GM19452 (cell line): ENCODE data around the gene NACC2.

Source experiments
- ATAC-seq: cut with Tn5 transposase; IDR thresholded peaks from one replicate; pipeline ENCODE4 v1.9.1; 2021; ENCODE audit not compliant: unreplicated experiment

The NACC2 gene

DNA sequence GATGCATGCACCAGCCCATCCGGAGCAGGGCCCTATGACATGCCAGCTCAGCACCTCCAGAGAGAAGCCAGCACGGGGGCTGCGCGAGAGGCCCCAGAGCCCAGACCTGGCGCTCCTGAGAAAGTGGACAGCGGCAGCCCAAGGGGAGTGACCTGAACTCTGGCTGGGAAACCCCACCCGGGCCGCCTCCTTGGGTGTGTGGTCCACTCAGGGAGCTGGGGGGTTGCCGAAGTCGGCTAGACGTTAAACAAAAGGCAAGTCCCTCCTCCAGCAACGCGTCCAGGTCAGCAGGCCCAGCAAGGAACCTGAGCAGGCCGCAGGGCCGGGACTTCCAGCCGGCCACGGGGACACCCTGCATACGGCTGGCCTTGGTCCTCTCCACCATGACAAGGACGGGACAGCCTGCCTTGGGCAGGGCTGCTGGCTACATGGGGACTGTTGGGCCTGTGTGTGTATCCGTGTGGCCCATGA is 35.7 kb downstream of the NACC2 start:
- no peak for ATAC-seq

DNA sequence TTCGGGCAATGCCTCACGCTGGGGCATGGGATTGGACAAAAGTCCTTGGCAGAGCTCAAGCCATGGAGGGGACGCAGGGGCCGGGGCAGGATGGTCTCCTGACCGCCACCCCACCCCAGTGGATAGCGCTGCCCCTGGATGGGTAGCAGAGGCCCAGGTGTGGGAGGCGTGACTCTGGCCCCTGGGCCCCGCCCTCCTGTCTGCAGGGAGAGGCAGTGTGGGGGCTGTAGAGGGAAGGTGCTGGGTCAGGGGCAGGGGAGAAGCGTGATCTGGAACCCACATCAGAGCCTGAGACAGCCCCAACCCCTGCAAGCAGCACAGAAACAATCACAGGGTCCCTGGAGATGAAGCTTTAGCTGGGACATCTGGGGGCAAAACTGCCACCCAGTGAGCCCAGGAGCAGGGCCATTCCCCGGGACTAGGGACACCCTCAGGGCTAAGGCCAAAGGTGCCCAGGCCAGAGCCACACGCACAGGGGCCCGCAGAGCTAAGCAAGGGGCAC is 36.2 kb downstream of the NACC2 start:
- ATAC-seq: no peak

- no peak for ATAC-seq
Measured at GRCh38 chr9:136058084-136058483, 37.0 kb downstream of the NACC2 start.

GRCh38 chr9:136057236-136058081 is 37.6 kb downstream of the NACC2 start:
- no peak for ATAC-seq

- no peak for ATAC-seq
Measured at GRCh38 chr9:136056546-136057235, 38.4 kb downstream of the NACC2 start.

- ATAC-seq: no peak
Measured at GRCh38 chr9:136055715-136056545, 39.2 kb downstream of the NACC2 start.

DNA sequence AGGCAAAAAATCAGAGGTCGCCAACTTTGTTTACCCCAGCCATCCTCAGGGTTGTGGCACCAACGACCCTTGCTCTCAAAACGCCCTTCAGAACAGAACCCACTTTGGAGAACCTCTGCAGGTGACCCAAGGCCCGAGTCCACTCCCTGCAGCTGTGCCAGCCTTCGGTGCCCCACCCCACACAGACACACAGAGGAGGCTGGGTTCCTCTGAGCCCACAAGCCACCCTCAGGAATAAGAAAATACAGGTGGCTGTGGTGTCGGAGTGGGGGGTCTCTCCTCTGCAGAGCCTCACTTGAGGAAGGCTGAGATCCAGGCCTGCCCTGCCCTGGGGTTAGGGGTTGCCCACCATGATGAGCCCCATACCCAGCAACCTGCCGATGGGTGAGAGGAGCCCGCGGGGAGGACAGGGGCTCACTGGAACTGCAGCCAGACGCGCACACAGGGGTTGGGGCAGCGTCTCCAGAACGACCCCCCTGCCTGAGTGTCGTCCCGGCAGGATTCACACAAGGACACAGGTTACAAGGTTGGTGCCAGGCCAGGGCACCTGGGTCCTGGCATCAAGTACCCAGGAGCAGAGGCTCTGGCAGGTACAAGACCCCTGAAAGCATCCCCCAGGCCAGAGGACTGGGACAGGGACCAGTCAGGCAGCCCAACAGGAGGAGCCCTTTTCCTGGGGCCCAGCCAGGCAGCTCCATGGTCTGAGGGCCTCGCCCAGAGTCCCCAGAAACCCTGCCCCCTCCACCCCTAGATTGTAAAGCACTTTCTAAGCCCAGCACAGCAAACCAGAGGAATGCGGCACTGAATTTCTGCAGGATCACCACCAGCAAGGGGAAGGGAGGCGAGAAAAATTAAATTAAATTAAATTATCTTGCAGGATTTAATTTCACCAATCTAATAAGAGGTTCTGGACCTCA is 40.0 kb downstream of the NACC2 start:
- no peak for ATAC-seq

- no peak for ATAC-seq
Measured at GRCh38 chr9:136054146-136054545, 40.9 kb downstream of the NACC2 start.

- no peak for ATAC-seq
Measured at GRCh38 chr9:136053757-136054142, 41.3 kb downstream of the NACC2 start.

GRCh38 chr9:136052991-136053756 is 41.9 kb downstream of the NACC2 start:
- ATAC-seq: no peak

GRCh38 chr9:136052472-136052880 is 42.6 kb downstream of the NACC2 start:
- no peak for ATAC-seq

GRCh38 chr9:136051837-136052471 is 43.1 kb downstream of the NACC2 start:
- no peak for ATAC-seq

- ATAC-seq: no peak
Measured at GRCh38 chr9:136051453-136051836, 43.6 kb downstream of the NACC2 start.

- no peak for ATAC-seq
Measured at GRCh38 chr9:136050701-136051452, 44.2 kb downstream of the NACC2 start.

DNA sequence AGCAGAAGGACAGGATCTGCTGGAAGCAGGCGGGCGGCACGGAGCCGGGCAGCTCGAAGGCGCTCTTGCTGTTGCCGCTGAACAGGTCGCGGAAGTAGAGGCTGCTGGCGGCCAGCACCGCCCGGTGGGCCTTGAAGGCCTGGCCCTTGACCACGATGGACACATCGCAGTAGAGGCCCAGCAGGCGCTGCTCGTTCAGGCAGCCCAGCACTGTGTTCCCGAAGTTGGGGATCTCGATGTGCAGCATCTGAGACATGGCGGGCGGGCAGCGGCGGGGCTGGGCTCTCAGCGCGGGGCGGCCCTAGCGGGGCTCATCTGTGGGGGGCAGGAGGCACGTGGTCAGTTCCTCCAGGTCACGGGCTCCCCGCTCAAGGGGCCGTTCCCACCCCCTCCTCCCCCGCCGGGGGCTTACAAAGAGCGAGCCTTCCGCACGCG is 44.8 kb downstream of the NACC2 start:
- no peak for ATAC-seq

GRCh38 chr9:136049491-136050265 is 45.4 kb downstream of the NACC2 start:
- ATAC-seq: no peak
